CD4-positive, CD25-positive, alpha-beta regulatory T cell (primary cell): ENCODE data around the gene PPM1H. TPM values are rescaled to one million over a fixed set of nuclear protein-coding genes. Genes with fewer than 3 reads are reported as not detected.
A peak's percentile ranks its signal among the peaks of the same experiment; 100 is the strongest.

Source experiments
- ATAC-seq, 2 donors: fragments of 150-1000 bp; cut with Tn5 transposase; one replicate each; pipeline ENCODE4 v1.10.0; 2021; ENCODE audit warnings: low read depth in 2 of 2, moderate number of reproducible peaks in 2 of 2, moderate library complexity in 1 of 2
- DNase-seq, 3 donors: peaks; one replicate each; pipeline versions ENCODE4 v3.0.0 to v3.0.0-alpha.2; 2012 to 2022; ENCODE audit warnings: mixed read lengths in 1 of 3
- H3K27ac ChIP-seq: one replicate; pipeline ENCODE4 v1.7.0; 2013; ENCODE audit warnings: mild to moderate bottlenecking, low read length; ENCODE audit not compliant: insufficient read depth, poor library complexity, severe bottlenecking
- H3K27me3 ChIP-seq: one replicate; pipeline ENCODE4 v1.7.0; 2013; ENCODE audit warnings: low read length; ENCODE audit not compliant: control insufficient read depth, insufficient read depth
- H3K36me3 ChIP-seq: one replicate; pipeline ENCODE4 v1.7.0; 2013; ENCODE audit warnings: mild to moderate bottlenecking, low read length, moderate library complexity; ENCODE audit not compliant: control insufficient read depth, insufficient read depth
- H3K4me1 ChIP-seq: 2 replicates; pipeline ENCODE4 v1.7.0; 2013; ENCODE audit warnings: mild to moderate bottlenecking, low read length; ENCODE audit not compliant: insufficient read depth, control insufficient read depth, poor library complexity, severe bottlenecking
- H3K4me3 ChIP-seq: one replicate; pipeline ENCODE4 v1.7.0; 2013; ENCODE audit warnings: low read depth, mild to moderate bottlenecking, low read length, moderate library complexity
- H3K9me3 ChIP-seq, 2 experiments: 1 replicate in 1 of 2; 2 replicates in 1 of 2; pipeline ENCODE4 v1.7.0; 2013; ENCODE audit warnings: low read length in 2 of 2, mild to moderate bottlenecking in 1 of 2, moderate library complexity in 1 of 2; ENCODE audit not compliant: control insufficient read depth in 2 of 2
- H3K27ac Mint-ChIP-seq, 3 donors: one replicate each; pipeline ENCODE4 v1.8.0; 2020 to 2022; ENCODE audit warnings: mild to moderate bottlenecking in 3 of 3, mixed read lengths in 3 of 3, moderate library complexity in 2 of 3
- H3K27me3 Mint-ChIP-seq: one replicate; pipeline ENCODE4 v1.8.0; 2022; ENCODE audit warnings: mild to moderate bottlenecking, mixed read lengths
- H3K36me3 Mint-ChIP-seq: one replicate; pipeline ENCODE4 v1.8.0; 2020; ENCODE audit warnings: mixed read lengths
- H3K4me1 Mint-ChIP-seq, 4 donors: one replicate each; pipeline ENCODE4 v1.8.0; 2020 to 2022; ENCODE audit warnings: mixed read lengths in 4 of 4, mild to moderate bottlenecking in 1 of 4
- H3K4me3 Mint-ChIP-seq, 4 donors: one replicate each; pipeline ENCODE4 v1.8.0; 2020 to 2022; ENCODE audit warnings: mild to moderate bottlenecking in 4 of 4, mixed read lengths in 4 of 4, moderate library complexity in 3 of 4
- H3K9me3 Mint-ChIP-seq, 7 donors: one replicate each; pipeline ENCODE4 v1.8.0; 2020 to 2022; ENCODE audit warnings: mixed read lengths in 7 of 7, mild to moderate bottlenecking in 3 of 7, moderate library complexity in 2 of 7
- polyA plus RNA-seq, 4 donors: library from polyadenylated mRNA; unstranded; fragments of 300-500 nt; fragmentation: Illumina TruSeq; gene quantifications; one replicate each; pipeline ENCODE4 v1.2.3, GENCODE V29; 2021
- total RNA-seq: library from RNA; stranded (reverse); gene quantifications from one replicate; pipeline ENCODE4 v1.2.3, GENCODE V29; 2022

Gene PPM1H
- total and polyA plus RNA-seq, 5 donors from 2014 or later = 0.03 to 0.99 TPM; not detected in 3

DNA sequence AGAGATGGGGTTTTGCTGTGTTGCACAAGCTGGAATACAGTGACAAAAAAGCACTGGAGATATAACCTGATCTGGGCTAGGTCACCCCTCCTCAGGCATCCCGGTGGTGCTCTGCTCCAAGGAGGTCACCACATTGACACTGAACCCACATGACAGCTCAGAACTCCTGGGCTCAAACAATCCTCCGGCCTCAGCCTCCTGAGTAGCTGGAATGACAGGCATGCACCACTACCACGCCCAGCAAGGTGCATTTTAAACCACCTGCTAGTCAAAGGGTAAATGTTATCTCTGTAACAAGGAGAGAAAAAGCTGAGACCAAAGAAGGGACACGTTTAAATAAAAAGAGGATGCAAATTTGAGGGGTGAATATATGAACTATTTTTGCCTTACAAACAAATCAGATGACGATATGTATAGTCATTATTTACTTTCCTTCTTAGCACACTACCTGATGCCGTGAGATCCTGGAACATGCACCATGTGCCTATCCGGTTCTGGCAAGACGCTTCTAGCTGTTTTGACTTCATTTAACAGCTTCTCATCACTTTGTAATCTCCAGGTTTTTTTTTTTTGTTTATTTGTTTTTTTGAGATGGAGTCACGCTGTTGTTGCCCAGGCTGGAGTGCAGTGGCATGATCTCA, 135.1 kb downstream of the PPM1H start:
- Mint-ChIP-seq H3K27me3 (peaks cover 31% of the 10 kb centered on the region), H3K36me3 (no peaks in the 10 kb centered on the region), H3K4me3 (no peak overlapping the region), H3K27ac (no peak overlapping the region), H3K4me1 (peaks cover 0 to 2% (median 0%) of the 10 kb centered on the region in 4 donors), H3K9me3 (no peaks in the 10 kb centered on the region)
- no peaks in the 10 kb centered on the region for H3K4me1 ChIP-seq
- no peak overlapping the region for H3K4me3 ChIP-seq
- H3K9me3 ChIP-seq = no peaks in the 10 kb centered on the region
- H3K36me3 ChIP-seq = no peaks in the 10 kb centered on the region
- no peak overlapping the region for H3K27ac ChIP-seq
- no peak for DNase-seq
- no peaks in the 10 kb centered on the region for H3K27me3 ChIP-seq
- no peak for ATAC-seq

DNA sequence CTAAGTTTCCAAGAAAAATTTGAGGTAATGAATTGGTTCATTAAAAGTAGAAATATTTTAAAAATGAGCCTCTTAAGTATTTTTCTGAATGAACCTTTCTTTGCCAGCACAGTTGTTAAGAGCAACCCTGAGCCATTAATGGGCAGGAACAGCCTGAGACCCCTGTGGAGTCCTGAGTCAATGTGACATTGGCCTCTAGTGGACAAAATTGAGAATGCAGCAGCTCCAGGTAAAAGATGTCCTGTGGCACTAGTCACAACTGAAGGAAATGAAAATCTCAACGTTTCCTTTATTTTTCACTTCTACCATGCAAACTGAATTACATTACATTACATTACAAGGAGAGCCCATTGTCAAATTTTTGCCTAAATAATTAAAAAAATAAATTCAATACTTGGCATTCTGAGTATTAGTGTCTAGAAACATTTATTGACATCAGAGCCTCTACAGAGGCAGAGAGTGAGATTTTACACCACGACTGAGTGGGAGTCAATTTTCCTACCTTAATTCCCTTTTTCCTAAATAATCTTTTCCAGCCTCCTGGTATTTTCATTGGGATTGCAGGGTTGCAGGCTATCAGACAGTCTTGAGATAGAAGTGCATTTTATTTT, 135.7 kb downstream of the PPM1H start:
- no peaks in the 10 kb centered on the region for H3K9me3 Mint-ChIP-seq
- ATAC-seq (peak; percentile 72 to 80), DNase-seq (peak; percentile 33 to 68 (median 46))
- no peaks in the 10 kb centered on the region for H3K4me1 ChIP-seq
- no peak overlapping the region for H3K27ac ChIP-seq
- peaks cover 36% of the 10 kb centered on the region for H3K27me3 Mint-ChIP-seq
- H3K4me3 Mint-ChIP-seq = no peak overlapping the region
- no peaks in the 10 kb centered on the region for H3K9me3 ChIP-seq
- H3K27me3 ChIP-seq = no peaks in the 10 kb centered on the region
- no peaks in the 10 kb centered on the region for H3K36me3 ChIP-seq
- H3K27ac Mint-ChIP-seq = no peak overlapping the region
- no peaks in the 10 kb centered on the region for H3K36me3 Mint-ChIP-seq
- no peak overlapping the region for H3K4me3 ChIP-seq
- peaks cover 0 to 2% (median 0%) of the 10 kb centered on the region in 4 donors for H3K4me1 Mint-ChIP-seq

- Mint-ChIP-seq H3K36me3 (no peaks in the 10 kb centered on the region), H3K4me3 (no peak overlapping the region), H3K9me3 (no peaks in the 10 kb centered on the region), H3K4me1 (peaks cover 0 to 2% (median 0%) of the 10 kb centered on the region in 4 donors), H3K27me3 (peaks cover 25% of the 10 kb centered on the region), H3K27ac (no peak overlapping the region)
- Histone ChIP-seq H3K27me3 (no peaks in the 10 kb centered on the region), H3K27ac (no peak overlapping the region), H3K9me3 (no peaks in the 10 kb centered on the region), H3K4me3 (no peak overlapping the region), H3K4me1 (no peaks in the 10 kb centered on the region), H3K36me3 (no peaks in the 10 kb centered on the region)
- DNase-seq (no peak), ATAC-seq (no peak)
Observed at GRCh38 chr12:62794218-62794583, 140.7 kb downstream of the PPM1H start.

GRCh38 chr12:62793256-62794217, 141.4 kb downstream of the PPM1H start:
- DNase-seq (peak; percentile 42 to 67 (median 67)), ATAC-seq (peak; percentile 67 to 78)
- no peaks in the 10 kb centered on the region for H3K36me3 ChIP-seq
- no peak overlapping the region for H3K27ac ChIP-seq
- H3K4me3 Mint-ChIP-seq = no peak overlapping the region
- H3K36me3 Mint-ChIP-seq = no peaks in the 10 kb centered on the region
- no peaks in the 10 kb centered on the region for H3K4me1 ChIP-seq
- H3K27ac Mint-ChIP-seq = no peak overlapping the region
- H3K4me1 Mint-ChIP-seq = no peaks in the 10 kb centered on the region
- no peaks in the 10 kb centered on the region for H3K27me3 ChIP-seq
- peaks cover 18% of the 10 kb centered on the region for H3K27me3 Mint-ChIP-seq
- H3K4me3 ChIP-seq = no peak overlapping the region
- H3K9me3 ChIP-seq = no peaks in the 10 kb centered on the region
- H3K9me3 Mint-ChIP-seq = no peaks in the 10 kb centered on the region

DNA sequence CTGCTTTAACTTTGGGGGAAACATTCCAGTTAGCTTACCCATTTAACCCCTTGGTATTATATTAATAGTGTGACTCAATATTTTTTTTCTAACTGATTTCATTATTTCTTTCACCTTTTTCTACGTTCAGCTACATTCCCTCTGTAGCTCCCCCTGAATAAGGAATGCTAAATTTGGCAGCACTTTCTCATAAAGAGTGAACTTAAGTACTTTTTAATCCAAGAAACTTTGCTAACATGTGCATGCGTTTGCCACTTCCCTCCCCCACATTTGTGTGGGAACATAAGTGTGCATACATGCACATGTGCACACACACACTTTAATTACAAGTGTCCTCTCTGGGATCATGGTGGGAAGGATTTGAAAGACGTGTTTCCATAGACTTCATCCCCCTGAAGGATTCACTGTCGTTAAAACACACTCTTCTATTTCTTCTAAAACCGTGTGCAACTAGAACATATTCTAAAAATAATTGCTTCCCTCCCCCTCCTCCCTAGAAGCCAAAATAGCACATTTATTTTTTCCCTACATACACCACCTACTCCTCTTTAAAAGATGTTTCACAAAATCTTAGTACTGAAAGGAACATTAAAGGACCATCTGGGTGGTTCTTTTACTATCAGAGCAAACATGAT, 142.6 kb downstream of the PPM1H start:
- H3K36me3 Mint-ChIP-seq = no peaks in the 10 kb centered on the region
- H3K4me3 Mint-ChIP-seq = no peak overlapping the region
- H3K27ac Mint-ChIP-seq = no peak overlapping the region
- Histone ChIP-seq H3K9me3 (no peaks in the 10 kb centered on the region), H3K27me3 (no peaks in the 10 kb centered on the region), H3K36me3 (no peaks in the 10 kb centered on the region), H3K4me3 (no peak overlapping the region), H3K27ac (no peak overlapping the region), H3K4me1 (no peaks in the 10 kb centered on the region)
- ATAC-seq (no peak), DNase-seq (no peak)
- H3K27me3 Mint-ChIP-seq = peaks cover 14% of the 10 kb centered on the region
- no peaks in the 10 kb centered on the region for H3K9me3 Mint-ChIP-seq
- H3K4me1 Mint-ChIP-seq = no peaks in the 10 kb centered on the region

GRCh38 chr12:62789851-62790250, 145.1 kb downstream of the PPM1H start:
- Mint-ChIP-seq H3K9me3 (no peaks in the 10 kb centered on the region), H3K27ac (no peak overlapping the region), H3K4me1 (peaks cover 0 to 5% (median 2%) of the 10 kb centered on the region in 4 donors), H3K36me3 (no peaks in the 10 kb centered on the region), H3K4me3 (no peak overlapping the region), H3K27me3 (peaks cover 14% of the 10 kb centered on the region)
- no peaks in the 10 kb centered on the region for H3K4me1 ChIP-seq
- DNase-seq (no peak), ATAC-seq (no peak)
- H3K27ac ChIP-seq = no peak overlapping the region
- no peaks in the 10 kb centered on the region for H3K27me3 ChIP-seq
- H3K36me3 ChIP-seq = no peaks in the 10 kb centered on the region
- no peaks in the 10 kb centered on the region for H3K9me3 ChIP-seq
- H3K4me3 ChIP-seq = no peak overlapping the region

DNA sequence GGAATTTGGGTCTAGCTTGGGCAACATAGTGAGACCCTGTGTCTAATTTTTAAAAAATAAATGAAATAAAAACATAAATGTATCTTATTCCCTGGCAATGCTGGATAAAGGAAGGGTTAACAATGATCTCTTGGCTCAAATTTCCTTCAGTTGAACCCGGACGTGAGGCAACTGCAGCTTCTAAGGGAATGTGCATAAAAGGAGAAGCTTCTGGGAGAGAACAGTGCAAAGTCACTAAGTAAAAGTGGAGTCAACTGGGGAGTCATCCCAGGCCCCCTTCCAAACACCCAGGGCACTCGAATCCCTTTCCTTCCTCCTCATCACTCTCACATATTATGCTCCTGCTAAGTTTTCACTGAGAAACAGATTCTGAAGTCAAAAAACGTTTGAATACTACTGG, 147.3 kb downstream of the PPM1H start:
- Mint-ChIP-seq H3K27me3 (peaks cover 9% of the 10 kb centered on the region), H3K9me3 (no peaks in the 10 kb centered on the region), H3K4me1 (peaks cover 0 to 5% (median 2%) of the 10 kb centered on the region in 4 donors), H3K36me3 (no peaks in the 10 kb centered on the region), H3K27ac (no peak overlapping the region), H3K4me3 (no peak overlapping the region)
- ATAC-seq (no peak), DNase-seq (no peak)
- Histone ChIP-seq H3K9me3 (no peaks in the 10 kb centered on the region), H3K27me3 (no peaks in the 10 kb centered on the region), H3K4me3 (no peak overlapping the region), H3K27ac (no peak overlapping the region), H3K4me1 (no peaks in the 10 kb centered on the region), H3K36me3 (no peaks in the 10 kb centered on the region)
